ENCODE measurements around the gene CBFA2T3. TPM values are rescaled to one million over a fixed set of nuclear protein-coding genes. Genes with fewer than 3 reads are reported as not detected.
A peak's percentile ranks its signal among the peaks of the same experiment; 100 is the strongest.

CBFA2T3 gene
- total RNA-seq, 4 donors from 2014 or later = 1.4 to 5.8 (median 1.5) TPM

GRCh38 chr16:88923450-88923849, 53.6 kb downstream of the CBFA2T3 start:
- H3K9me3 ChIP-seq = no peaks in the 10 kb centered on the region
- H3K4me1 ChIP-seq = peaks cover 0 to 48% (median 24%) of the 10 kb centered on the region in 3 donors
- H3K27me3 ChIP-seq = peaks cover 92% of the 10 kb centered on the region
- no peak overlapping the region for H3K4me3 ChIP-seq
- ATAC-seq = no peak
- peak overlapping the region in 1 of 4 donors; percentile 45 for H3K27ac ChIP-seq
- WGBS, 2 donors (ENCODE audit: low coverage in 1 of 2) = 92% methylated on average over 7 of the region's 17 CpGs; no CpG with 5 or more reads in 1 of the 2 donors
- no peak for TF ChIP-seq EP300 (IDR thresholded peaks at IDR 0.05)
- TF ChIP-seq POLR2AphosphoS5 (IDR thresholded peaks at IDR 0.05) = no peak
- no peak for TF ChIP-seq CTCF (IDR thresholded peaks at IDR 0.05)
- no peak for TF ChIP-seq POLR2A (IDR thresholded peaks at IDR 0.05)
- no peaks in the 10 kb centered on the region for H3K36me3 ChIP-seq

- H3K36me3 ChIP-seq = no peaks in the 10 kb centered on the region
Observed at GRCh38 chr16:88922826-88923410, 54.1 kb downstream of the CBFA2T3 start.

GRCh38 chr16:88922114-88922825, 54.7 kb downstream of the CBFA2T3 start:
- Histone ChIP-seq H3K36me3 (no peaks in the 10 kb centered on the region), H3K4me3 (no peak overlapping the region), H3K9me3 (no peaks in the 10 kb centered on the region), H3K4me1 (peaks cover 0 to 48% (median 24%) of the 10 kb centered on the region in 3 donors), H3K27me3 (peaks cover 92% of the 10 kb centered on the region), H3K27ac (peak overlapping the region in 3 of 4 donors; percentile 59 to 76 (median 60))
- WGBS, 2 donors (ENCODE audit: low coverage in 1 of 2) = no CpG with 5 or more reads among the region's 26 CpGs
- TF ChIP-seq CTCF (IDR thresholded peaks at IDR 0.05) (peak in 1 of 4 experiments; percentile 19), POLR2AphosphoS5 (IDR thresholded peaks at IDR 0.05) (peak; percentile 31), POLR2A (IDR thresholded peaks at IDR 0.05) (no peak)
- peak; percentile 64 for ATAC-seq

More at GRCh38 chr16:88922826-88923410, 54.1 kb downstream of the CBFA2T3 start:
- Histone ChIP-seq H3K9me3 (no peaks in the 10 kb centered on the region), H3K27ac (peak overlapping the region in 3 of 4 donors; percentile 16 to 76 (median 45)), H3K4me3 (no peak overlapping the region), H3K4me1 (peaks cover 0 to 48% (median 24%) of the 10 kb centered on the region in 3 donors), H3K27me3 (peaks cover 92% of the 10 kb centered on the region)
- no peak for TF ChIP-seq POLR2AphosphoS5 (IDR thresholded peaks at IDR 0.05)
- TF ChIP-seq EP300 (IDR thresholded peaks at IDR 0.05) = no peak
- TF ChIP-seq CTCF (IDR thresholded peaks at IDR 0.05) = no peak
- TF ChIP-seq POLR2A (IDR thresholded peaks at IDR 0.05) = no peak
- WGBS, 2 donors (ENCODE audit: low coverage in 1 of 2) = 83% methylated on average over 2 of the region's 22 CpGs; no CpG with 5 or more reads in 1 of the 2 donors
- no peak for ATAC-seq

GRCh38 chr16:88921591-88921990, 55.4 kb downstream of the CBFA2T3 start:
- WGBS, 2 donors (ENCODE audit: low coverage in 1 of 2) = 60 to 91% methylated on average over 1 to 9 of the region's 19 CpGs
- TF ChIP-seq POLR2AphosphoS5 (IDR thresholded peaks at IDR 0.05) (no peak), POLR2A (IDR thresholded peaks at IDR 0.05) (no peak), EP300 (IDR thresholded peaks at IDR 0.05) (no peak), CTCF (IDR thresholded peaks at IDR 0.05) (no peak)
- Histone ChIP-seq H3K9me3 (no peaks in the 10 kb centered on the region), H3K4me3 (no peak overlapping the region), H3K27ac (peak overlapping the region in 3 of 4 donors; percentile 59 to 76 (median 60)), H3K36me3 (no peaks in the 10 kb centered on the region), H3K4me1 (peaks cover 0 to 48% (median 24%) of the 10 kb centered on the region in 3 donors), H3K27me3 (peaks cover 92% of the 10 kb centered on the region)
- no peak for ATAC-seq

All from gastroesophageal sphincter (tissue), 4 donors.